CD4-positive, alpha-beta T cell (primary cell): Measurements from ENCODE around the gene CD47. TPM values are rescaled to one million over a fixed set of nuclear protein-coding genes. Genes with fewer than 3 reads are reported as not detected.

ENCODE experiments used
- ATAC-seq: fragments of 200-7000 bp; cut with Tn5 transposase; one replicate; pipeline ENCODE4 v1.10.0; 2022; ENCODE audit warnings: mild to moderate bottlenecking; ENCODE audit not compliant: poor library complexity
- CTCF ChIA-PET: fragments of 350-600 bp; sonication (Branson Sonifier 250); formaldehyde crosslinking; loops from one replicate; lab custom pipeline; 2021; ENCODE audit warnings: antibody characterized with exemption, inconsistent platforms; lab: Charles Lee
- POLR2A ChIA-PET: fragments of 350-600 bp; sonication (Branson Sonifier 250); formaldehyde crosslinking; loops from one replicate; lab custom pipeline; 2021; ENCODE audit warnings: antibody characterized with exemption, inconsistent platforms; lab: Charles Lee
- DNase-seq, 14 experiments: peaks; one replicate each; pipeline ENCODE4 v3.0.0-alpha.2; 2013 to 2020; ENCODE audit warnings: mixed read lengths in 2 of 14
- H3K27ac ChIP-seq, 2 donors: one replicate each; pipeline versions ENCODE4 v1.5.1 to v1.7.0; 2013; ENCODE audit warnings: low read length in 2 of 2, low read depth in 1 of 2, mild to moderate bottlenecking in 1 of 2
- H3K27me3 ChIP-seq, 2 experiments: 1 replicate in 1 of 2; 2 replicates in 1 of 2; pipeline versions ENCODE4 v1.6.1 to v1.7.0; 2013; ENCODE audit warnings: low read length in 2 of 2, control low read depth in 1 of 2, mild to moderate bottlenecking in 1 of 2, moderate library complexity in 1 of 2; ENCODE audit not compliant: insufficient read depth in 2 of 2, control insufficient read depth in 1 of 2
- H3K36me3 ChIP-seq: one replicate; pipeline ENCODE4 v1.6.1; 2013; ENCODE audit warnings: low read length, control low read depth; ENCODE audit not compliant: insufficient read depth
- H3K4me1 ChIP-seq: one replicate; pipeline ENCODE4 v1.6.1; 2013; ENCODE audit warnings: low read length, control low read depth; ENCODE audit not compliant: insufficient read depth
- H3K4me3 ChIP-seq: one replicate; pipeline ENCODE4 v1.5.1; 2013; ENCODE audit warnings: mild to moderate bottlenecking, low read length, moderate library complexity
- H3K9me3 ChIP-seq, 2 experiments: 1 replicate in 1 of 2; 2 replicates in 1 of 2; pipeline versions ENCODE4 v1.6.1 to v1.7.0; 2013; ENCODE audit warnings: low read length in 2 of 2, mild to moderate bottlenecking in 2 of 2, control low read depth in 1 of 2, moderate library complexity in 1 of 2; ENCODE audit not compliant: control insufficient read depth in 1 of 2, insufficient read depth in 1 of 2
- H3K27ac Mint-ChIP-seq: one replicate; pipeline ENCODE4 v1.8.0; 2020; ENCODE audit warnings: mixed read lengths
- H3K27me3 Mint-ChIP-seq: one replicate; pipeline ENCODE4 v1.8.0; 2021; ENCODE audit warnings: mixed read lengths
- H3K36me3 Mint-ChIP-seq: one replicate; pipeline ENCODE4 v1.8.0; 2021; ENCODE audit warnings: low read depth, mixed read lengths
- H3K4me1 Mint-ChIP-seq: one replicate; pipeline ENCODE4 v1.8.0; 2021; ENCODE audit warnings: low read depth, mixed read lengths
- H3K4me3 Mint-ChIP-seq: one replicate; pipeline ENCODE4 v1.8.0; 2020; ENCODE audit warnings: mild to moderate bottlenecking, mixed read lengths
- H3K9me3 Mint-ChIP-seq: one replicate; pipeline ENCODE4 v1.8.0; 2020; ENCODE audit warnings: mixed read lengths
- intact Hi-C, 2 experiments: fragments of 100-400 bp; cut with DNase I in 1 of 2; cut with micrococcal nuclease in 1 of 2; formaldehyde crosslinking; loops; one replicate each; pipeline versions ENCODE4 v1.15.1 to v1.9.0; 2023 to 2025; cut with DNase I, micrococcal nuclease
- total RNA-seq, 174 experiments: library from RNA in 2 of 174; stranded (reverse) in 2 of 174; gene quantifications; one replicate each; pipeline ENCODE4 v1.2.3 and lab custom pipeline; 2021 to 2026
- TF ChIP-seq, protein P1 (sequence below): fragments of 200-600 bp; IDR thresholded peaks from one replicate; pipeline ENCODE4 v1.8.0; 2022; ENCODE audit warnings: antibody characterized with exemption, mild to moderate bottlenecking

Gene CD47
- total RNA-seq, 2 experiments from 2014 or later: 166 to 170 TPM

DNA sequence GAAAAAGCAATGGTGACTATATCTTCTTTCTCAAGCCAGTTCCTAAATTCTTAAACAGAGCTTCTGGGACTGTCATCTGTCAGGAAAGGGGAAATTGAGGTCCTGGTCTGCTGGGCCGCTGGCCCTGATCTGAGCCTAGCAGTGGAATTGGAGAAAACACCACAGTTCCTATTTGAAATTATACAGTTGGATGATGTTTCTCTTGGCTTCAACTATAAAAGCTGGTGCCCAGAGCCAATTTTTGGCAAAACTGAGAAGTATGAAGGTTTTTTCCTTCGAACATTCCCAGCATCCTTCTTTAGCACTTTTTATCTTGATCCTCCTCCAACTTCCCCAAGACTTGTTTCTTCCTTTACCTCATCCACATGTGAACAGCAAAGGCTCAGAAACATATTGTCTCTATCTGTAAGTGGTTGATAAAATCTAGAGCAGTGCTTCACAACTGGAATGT, 83.9 kb downstream of the CD47 start:
- POLR2A ChIA-PET: interaction anchor here (1.5 kb wide), 1 partner anchor 79 kb away, joined by 3 read pairs; no protein-coding TSS in a partner anchor
- Mint-ChIP-seq H3K4me1 (no peaks in the 10 kb centered on the region), H3K9me3 (no peaks in the 10 kb centered on the region), H3K27ac (no peak overlapping the region), H3K36me3 (no peaks in the 10 kb centered on the region), H3K27me3 (no peaks in the 10 kb centered on the region), H3K4me3 (no peak overlapping the region)
- Histone ChIP-seq H3K4me3 (no peak overlapping the region), H3K27me3 (no peaks in the 10 kb centered on the region), H3K27ac (no peak overlapping the region), H3K36me3 (no peaks in the 10 kb centered on the region), H3K9me3 (no peaks in the 10 kb centered on the region), H3K4me1 (peaks cover 7% of the 10 kb centered on the region)
- intact Hi-C loops: no loop called here
- DNase-seq: no peak
- ATAC-seq: no peak
- TF ChIP-seq, protein P1, sequence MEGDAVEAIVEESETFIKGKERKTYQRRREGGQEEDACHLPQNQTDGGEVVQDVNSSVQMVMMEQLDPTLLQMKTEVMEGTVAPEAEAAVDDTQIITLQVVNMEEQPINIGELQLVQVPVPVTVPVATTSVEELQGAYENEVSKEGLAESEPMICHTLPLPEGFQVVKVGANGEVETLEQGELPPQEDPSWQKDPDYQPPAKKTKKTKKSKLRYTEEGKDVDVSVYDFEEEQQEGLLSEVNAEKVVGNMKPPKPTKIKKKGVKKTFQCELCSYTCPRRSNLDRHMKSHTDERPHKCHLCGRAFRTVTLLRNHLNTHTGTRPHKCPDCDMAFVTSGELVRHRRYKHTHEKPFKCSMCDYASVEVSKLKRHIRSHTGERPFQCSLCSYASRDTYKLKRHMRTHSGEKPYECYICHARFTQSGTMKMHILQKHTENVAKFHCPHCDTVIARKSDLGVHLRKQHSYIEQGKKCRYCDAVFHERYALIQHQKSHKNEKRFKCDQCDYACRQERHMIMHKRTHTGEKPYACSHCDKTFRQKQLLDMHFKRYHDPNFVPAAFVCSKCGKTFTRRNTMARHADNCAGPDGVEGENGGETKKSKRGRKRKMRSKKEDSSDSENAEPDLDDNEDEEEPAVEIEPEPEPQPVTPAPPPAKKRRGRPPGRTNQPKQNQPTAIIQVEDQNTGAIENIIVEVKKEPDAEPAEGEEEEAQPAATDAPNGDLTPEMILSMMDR: no peak
- CTCF ChIA-PET: no interaction called here

DNA sequence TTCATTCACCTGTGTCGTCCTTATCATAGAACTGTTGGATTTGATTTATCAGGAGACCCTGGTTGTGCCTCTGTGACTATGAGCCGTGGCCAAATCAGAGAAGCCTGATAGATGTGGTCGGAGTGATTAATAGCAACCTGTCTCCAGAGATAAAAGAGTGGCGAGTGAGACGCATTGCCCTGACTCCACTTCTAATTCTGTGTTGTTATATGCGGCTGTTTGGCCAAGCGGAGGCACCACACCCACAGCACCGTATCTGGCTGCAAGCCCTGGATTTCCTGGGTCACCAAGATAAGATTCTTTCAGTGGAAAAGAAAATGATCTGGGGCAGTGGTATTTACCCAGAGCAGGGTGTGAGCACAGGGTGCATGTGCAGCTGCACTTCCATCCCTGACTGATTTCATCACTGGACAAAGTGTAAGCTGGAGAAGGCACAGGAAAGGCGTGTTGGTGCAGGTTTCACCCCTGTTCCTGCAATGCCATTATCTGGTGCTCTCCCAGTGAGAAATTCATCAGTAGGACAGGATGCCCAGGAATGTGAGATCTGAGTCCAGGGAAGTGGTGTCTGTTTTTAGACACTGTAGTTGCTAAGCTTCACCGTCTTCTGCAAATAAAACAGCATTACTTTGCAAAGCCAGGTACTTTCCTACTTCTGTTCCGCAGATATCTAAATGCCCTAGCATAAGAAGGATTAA, 84.6 kb downstream of the CD47 start:
- TF ChIP-seq, protein P1: no peak
- H3K4me1 Mint-ChIP-seq: no peaks in the 10 kb centered on the region
- H3K4me1 ChIP-seq: peaks cover 7% of the 10 kb centered on the region

DNA sequence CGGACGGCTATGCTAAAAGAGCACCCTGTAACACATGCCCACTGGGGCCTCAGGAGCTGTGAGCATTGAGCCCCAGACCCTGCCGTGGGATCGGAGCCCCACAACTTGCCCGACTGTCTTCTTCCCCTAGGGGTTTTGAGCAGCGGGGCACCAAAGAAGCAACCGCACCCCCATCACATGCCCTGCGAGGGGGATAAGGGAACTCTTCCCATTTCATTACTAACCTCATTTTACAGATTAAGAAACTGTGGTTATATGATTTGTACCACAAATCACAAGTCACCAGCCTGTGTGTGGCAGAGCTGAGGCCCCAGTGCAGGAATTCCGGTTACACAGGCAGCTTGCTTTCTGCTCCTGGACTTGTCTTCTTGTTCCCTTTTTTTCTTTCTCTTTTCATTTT, 86.2 kb downstream of the CD47 start:
- Mint-ChIP-seq H3K4me3 (no peak overlapping the region), H3K27me3 (no peaks in the 10 kb centered on the region), H3K4me1 (no peaks in the 10 kb centered on the region), H3K9me3 (no peaks in the 10 kb centered on the region), H3K27ac (no peak overlapping the region), H3K36me3 (no peaks in the 10 kb centered on the region)
- TF ChIP-seq, protein P1: no peak
- H3K9me3 ChIP-seq: peaks cover 0 to 6% of the 10 kb centered on the region in 2 experiments
- intact Hi-C loops: no loop called here
- DNase-seq: peak in 1 of 14 experiments; percentile 23
- no peak for ATAC-seq
- H3K27ac ChIP-seq: no peak overlapping the region
- ChIA-PET POLR2A (no interaction called here), CTCF (no interaction called here)
- no peaks in the 10 kb centered on the region for H3K36me3 ChIP-seq
- peaks cover 7% of the 10 kb centered on the region for H3K4me1 ChIP-seq
- H3K4me3 ChIP-seq: no peak overlapping the region
- no peaks in the 10 kb centered on the region for H3K27me3 ChIP-seq

More for the DNA sequence above, 84.6 kb downstream of the CD47 start:
- ChIA-PET CTCF (no interaction called here), POLR2A (interaction anchor here (1.5 kb wide), 1 partner anchor 78 kb away, joined by 3 read pairs; no protein-coding TSS in a partner anchor)
- DNase-seq (no peak), ATAC-seq (no peak)
- Histone ChIP-seq H3K9me3 (no peaks in the 10 kb centered on the region), H3K27ac (no peak overlapping the region), H3K27me3 (no peaks in the 10 kb centered on the region), H3K4me3 (no peak overlapping the region), H3K36me3 (no peaks in the 10 kb centered on the region)
- intact Hi-C loops: no loop called here
- no peaks in the 10 kb centered on the region for H3K27me3 Mint-ChIP-seq
- H3K9me3 Mint-ChIP-seq: no peaks in the 10 kb centered on the region
- H3K27ac Mint-ChIP-seq: no peak overlapping the region
- no peaks in the 10 kb centered on the region for H3K36me3 Mint-ChIP-seq
- no peak overlapping the region for H3K4me3 Mint-ChIP-seq
